ENCODE results near the gene CPED1. TPM values are rescaled to one million over a fixed set of nuclear protein-coding genes. Genes with fewer than 3 reads are reported as not detected.
"Not testable (repeated sequence)": the region's sequence is repeated elsewhere in the genome, so short reads cannot be mapped to it uniquely, and the experiment has no call there.

Gene CPED1
- total and polyA plus RNA-seq, 2 donors (not counting 1 experiment from before 2014, with no cell fraction given), result 70.2 to 196 TPM

DNA sequence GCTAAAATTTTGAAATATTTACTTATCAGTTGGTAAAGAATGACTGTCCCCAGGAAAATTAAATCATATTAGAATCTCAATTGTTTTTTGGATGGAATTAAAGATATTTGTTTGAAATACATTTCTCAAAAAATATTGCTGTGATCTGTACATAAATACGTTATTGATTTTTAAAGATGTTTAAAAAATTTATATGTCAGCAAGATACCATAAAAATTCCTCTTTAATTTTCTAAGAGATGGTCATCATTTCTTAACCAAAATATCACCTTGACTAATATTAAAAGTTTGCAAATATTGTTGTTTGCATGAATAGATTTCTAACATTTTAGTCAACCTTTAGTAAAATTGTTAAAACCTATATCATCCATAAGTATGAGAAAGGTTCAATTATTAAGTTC is 192.8 kb downstream of the CPED1 start:
- Histone ChIP-seq H3K4me2 (ENCODE audit: extremely low read depth, insufficient read depth, low read length) (no peak overlapping the region), H2AFZ (ENCODE audit: low read length) (no peak overlapping the region), H3K27me3 (ENCODE audit: control insufficient read depth, insufficient read depth, low read length) (no peaks in the 10 kb centered on the region), H3K9me3 (ENCODE audit: control insufficient read depth, insufficient read depth, low read depth, low read length) (no peaks in the 10 kb centered on the region), H3K4me3 (replicated peaks in 1 of 4; ENCODE audit: control extremely low read depth in 1 of 4, insufficient read depth in 1 of 4, low read depth in 3 of 4, low read length in 4 of 4) (no peak overlapping the region), H3K27ac (ENCODE audit: insufficient read depth, low read length) (no peak overlapping the region), H4K20me1 (ENCODE audit: control insufficient read depth, extremely low read depth, insufficient read depth, low read length) (no peaks in the 10 kb centered on the region), H3K4me1 (ENCODE audit: control insufficient read depth, extremely low read depth, insufficient read depth, low read length) (peaks cover 4% of the 10 kb centered on the region), H3K79me2 (ENCODE audit: control insufficient read depth, insufficient read depth, low read length) (no peaks in the 10 kb centered on the region), H3K36me3 (ENCODE audit: control insufficient read depth, insufficient read depth, low read length) (no peaks in the 10 kb centered on the region), H3K9ac (ENCODE audit: insufficient read depth, low read length) (no peak overlapping the region)
- no peak for DNase-seq (ENCODE audit: low read depth in 2 of 2)
- TF ChIP-seq EZH2 (IDR thresholded peaks at IDR 0.05; ENCODE audit: low read length, missing control alignments), result no peak
- TF ChIP-seq, protein P1, sequence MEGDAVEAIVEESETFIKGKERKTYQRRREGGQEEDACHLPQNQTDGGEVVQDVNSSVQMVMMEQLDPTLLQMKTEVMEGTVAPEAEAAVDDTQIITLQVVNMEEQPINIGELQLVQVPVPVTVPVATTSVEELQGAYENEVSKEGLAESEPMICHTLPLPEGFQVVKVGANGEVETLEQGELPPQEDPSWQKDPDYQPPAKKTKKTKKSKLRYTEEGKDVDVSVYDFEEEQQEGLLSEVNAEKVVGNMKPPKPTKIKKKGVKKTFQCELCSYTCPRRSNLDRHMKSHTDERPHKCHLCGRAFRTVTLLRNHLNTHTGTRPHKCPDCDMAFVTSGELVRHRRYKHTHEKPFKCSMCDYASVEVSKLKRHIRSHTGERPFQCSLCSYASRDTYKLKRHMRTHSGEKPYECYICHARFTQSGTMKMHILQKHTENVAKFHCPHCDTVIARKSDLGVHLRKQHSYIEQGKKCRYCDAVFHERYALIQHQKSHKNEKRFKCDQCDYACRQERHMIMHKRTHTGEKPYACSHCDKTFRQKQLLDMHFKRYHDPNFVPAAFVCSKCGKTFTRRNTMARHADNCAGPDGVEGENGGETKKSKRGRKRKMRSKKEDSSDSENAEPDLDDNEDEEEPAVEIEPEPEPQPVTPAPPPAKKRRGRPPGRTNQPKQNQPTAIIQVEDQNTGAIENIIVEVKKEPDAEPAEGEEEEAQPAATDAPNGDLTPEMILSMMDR (conservative IDR thresholded peaks at IDR 0.05 in 1 of 2, IDR thresholded peaks at IDR 0.05 in 1 of 2; ENCODE audit: low read depth in 1 of 2, low read length in 2 of 2), result no peak

DNA sequence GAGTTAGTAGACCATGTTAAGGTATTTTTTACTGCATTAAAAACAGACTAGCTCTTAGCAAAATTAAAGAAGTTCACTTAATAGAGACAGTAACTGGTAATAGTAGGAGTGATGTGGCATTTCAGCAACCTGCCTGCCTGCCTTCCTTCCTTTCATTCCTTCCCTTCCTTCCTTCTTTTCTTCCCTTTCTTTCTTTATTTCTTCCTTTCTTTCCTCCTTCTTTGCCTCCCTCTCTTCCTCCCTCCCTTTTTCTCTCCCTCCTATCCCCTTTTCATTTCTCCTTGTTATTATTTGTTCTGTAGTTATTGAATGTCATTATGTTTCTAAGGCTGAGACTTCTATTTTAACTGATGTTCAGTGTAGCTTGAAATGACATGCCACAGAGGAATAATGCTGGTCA is 193.8 kb downstream of the CPED1 start:
- Histone ChIP-seq H3K36me3 (ENCODE audit: control insufficient read depth, insufficient read depth, low read length) (no peaks in the 10 kb centered on the region), H4K20me1 (ENCODE audit: control insufficient read depth, extremely low read depth, insufficient read depth, low read length) (no peaks in the 10 kb centered on the region), H3K27me3 (ENCODE audit: control insufficient read depth, insufficient read depth, low read length) (no peaks in the 10 kb centered on the region), H3K4me1 (ENCODE audit: control insufficient read depth, extremely low read depth, insufficient read depth, low read length) (peaks cover 4% of the 10 kb centered on the region), H3K4me2 (ENCODE audit: extremely low read depth, insufficient read depth, low read length) (no peak overlapping the region), H3K9me3 (ENCODE audit: control insufficient read depth, insufficient read depth, low read depth, low read length) (no peaks in the 10 kb centered on the region), H2AFZ (ENCODE audit: low read length) (no peak overlapping the region), H3K9ac (ENCODE audit: insufficient read depth, low read length) (no peak overlapping the region), H3K27ac (ENCODE audit: insufficient read depth, low read length) (no peak overlapping the region), H3K4me3 (replicated peaks in 1 of 4; ENCODE audit: control extremely low read depth in 1 of 4, insufficient read depth in 1 of 4, low read depth in 3 of 4, low read length in 4 of 4) (no peak overlapping the region), H3K79me2 (ENCODE audit: control insufficient read depth, insufficient read depth, low read length) (no peaks in the 10 kb centered on the region)
- DNase-seq (ENCODE audit: low read depth in 2 of 2), result no peak
- TF ChIP-seq EZH2 (IDR thresholded peaks at IDR 0.05; ENCODE audit: low read length, missing control alignments), result no peak
- TF ChIP-seq, protein P1 (conservative IDR thresholded peaks at IDR 0.05 in 1 of 2, IDR thresholded peaks at IDR 0.05 in 1 of 2; ENCODE audit: low read depth in 1 of 2, low read length in 2 of 2), result no peak

DNA sequence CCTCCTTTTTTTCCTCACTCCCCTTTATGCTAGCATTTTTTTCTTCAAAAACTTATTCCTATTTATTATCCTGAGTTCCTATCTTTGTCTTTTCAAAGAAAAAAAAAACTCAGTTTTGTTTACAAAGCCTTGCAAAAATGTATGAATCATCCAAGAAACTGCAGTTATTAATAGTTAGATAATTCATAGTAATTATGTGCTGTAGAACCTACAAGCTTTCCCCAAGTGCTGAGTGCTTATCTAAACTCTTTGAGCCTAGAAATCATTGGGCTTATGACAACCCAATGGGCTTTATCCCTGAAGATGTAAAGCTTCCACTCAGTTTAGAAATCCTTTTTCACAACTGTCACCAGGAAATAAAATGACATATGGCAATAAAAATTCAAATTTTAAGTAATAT is 194.4 kb downstream of the CPED1 start:
- Histone ChIP-seq H3K27me3 (ENCODE audit: control insufficient read depth, insufficient read depth, low read length) (no peaks in the 10 kb centered on the region), H3K9ac (ENCODE audit: insufficient read depth, low read length) (no peak overlapping the region), H3K9me3 (ENCODE audit: control insufficient read depth, insufficient read depth, low read depth, low read length) (no peaks in the 10 kb centered on the region), H3K4me2 (ENCODE audit: extremely low read depth, insufficient read depth, low read length) (no peak overlapping the region), H2AFZ (ENCODE audit: low read length) (no peak overlapping the region), H3K4me1 (ENCODE audit: control insufficient read depth, extremely low read depth, insufficient read depth, low read length) (peaks cover 4% of the 10 kb centered on the region), H3K27ac (ENCODE audit: insufficient read depth, low read length) (no peak overlapping the region), H3K79me2 (ENCODE audit: control insufficient read depth, insufficient read depth, low read length) (no peaks in the 10 kb centered on the region), H4K20me1 (ENCODE audit: control insufficient read depth, extremely low read depth, insufficient read depth, low read length) (no peaks in the 10 kb centered on the region), H3K36me3 (ENCODE audit: control insufficient read depth, insufficient read depth, low read length) (no peaks in the 10 kb centered on the region), H3K4me3 (replicated peaks in 1 of 4; ENCODE audit: control extremely low read depth in 1 of 4, insufficient read depth in 1 of 4, low read depth in 3 of 4, low read length in 4 of 4) (no peak overlapping the region)
- peak in 1 of 2 donors; percentile 30 for DNase-seq (ENCODE audit: low read depth in 2 of 2)
- TF ChIP-seq, protein P1 (conservative IDR thresholded peaks at IDR 0.05 in 1 of 2, IDR thresholded peaks at IDR 0.05 in 1 of 2; ENCODE audit: low read depth in 1 of 2, low read length in 2 of 2), result no peak
- TF ChIP-seq EZH2 (IDR thresholded peaks at IDR 0.05; ENCODE audit: low read length, missing control alignments), result no peak

DNA sequence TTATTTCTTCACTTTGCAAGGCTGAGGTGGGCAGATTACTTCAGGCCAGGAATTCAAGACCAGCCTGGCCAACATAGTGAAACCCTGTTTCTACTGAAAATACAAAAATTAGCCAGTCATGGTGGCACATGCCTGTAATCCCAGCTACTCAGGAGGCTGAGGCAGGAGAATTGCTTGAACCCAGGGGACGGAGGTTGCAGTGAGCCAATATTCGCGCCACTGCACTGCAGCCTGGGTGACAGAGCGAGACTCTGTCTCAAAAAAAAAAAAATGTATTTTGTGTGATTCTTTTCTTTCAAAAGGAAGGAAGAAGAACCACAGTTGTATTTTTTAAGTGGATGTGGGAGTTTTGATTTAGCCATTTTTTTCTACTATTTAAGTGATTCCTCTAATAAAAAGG is 195.4 kb downstream of the CPED1 start:
- not testable (repeated sequence) for DNase-seq (ENCODE audit: low read depth in 2 of 2); H3K9me3 ChIP-seq (ENCODE audit: control insufficient read depth, insufficient read depth, low read depth, low read length); H4K20me1 ChIP-seq (ENCODE audit: control insufficient read depth, extremely low read depth, insufficient read depth, low read length); H3K4me3 ChIP-seq (replicated peaks in 1 of 4; ENCODE audit: control extremely low read depth in 1 of 4, insufficient read depth in 1 of 4, low read depth in 3 of 4, low read length in 4 of 4); H3K79me2 ChIP-seq (ENCODE audit: control insufficient read depth, insufficient read depth, low read length); H3K4me1 ChIP-seq (ENCODE audit: control insufficient read depth, extremely low read depth, insufficient read depth, low read length); H3K27me3 ChIP-seq (ENCODE audit: control insufficient read depth, insufficient read depth, low read length); H3K36me3 ChIP-seq (ENCODE audit: control insufficient read depth, insufficient read depth, low read length); H2AFZ ChIP-seq (ENCODE audit: low read length); H3K4me2 ChIP-seq (ENCODE audit: extremely low read depth, insufficient read depth, low read length); H3K9ac ChIP-seq (ENCODE audit: insufficient read depth, low read length); H3K27ac ChIP-seq (ENCODE audit: insufficient read depth, low read length)

All from fibroblast of lung (primary cell).